WTC11 (cell line): Measurements from ENCODE around the gene ACKR3.

Experiments used
- ESRRA ChIP-seq: sonication (generic); formaldehyde crosslinking; IDR thresholded peaks from 2 replicates; pipeline ENCODE4 v1.8.1; 2022; ENCODE audit warnings: mild to moderate bottlenecking, missing genetic modification reagents, borderline replicate concordance
- GTF2I ChIP-seq: fragments of 250-450 bp; sonication (Bioruptor Pico); conservative IDR thresholded peaks from 2 replicates; pipeline ENCODE4 v1.4.0; 2021; ENCODE audit warnings: mild to moderate bottlenecking
- RELA ChIP-seq: sonication (generic); formaldehyde crosslinking; IDR thresholded peaks from 2 replicates; pipeline ENCODE4 v1.8.1; 2022; ENCODE audit warnings: missing genetic modification reagents, mild to moderate bottlenecking, borderline replicate concordance
- SMAD4 ChIP-seq: sonication (generic); formaldehyde crosslinking; IDR thresholded peaks from 2 replicates; pipeline ENCODE4 v1.8.0; 2022; ENCODE audit warnings: mild to moderate bottlenecking, missing genetic modification reagents
- TCF7 ChIP-seq: sonication (generic); formaldehyde crosslinking; IDR thresholded peaks from 2 replicates; pipeline ENCODE4 v1.8.0; 2022; ENCODE audit warnings: mild to moderate bottlenecking, low read depth, missing genetic modification reagents, moderate library complexity
- TP53 ChIP-seq: sonication (generic); formaldehyde crosslinking; IDR thresholded peaks from 2 replicates; pipeline ENCODE4 v1.8.1; 2023; ENCODE audit warnings: mild to moderate bottlenecking, missing genetic modification reagents
- ZBTB21 ChIP-seq: sonication (generic); formaldehyde crosslinking; IDR thresholded peaks from 2 replicates; pipeline ENCODE4 v1.8.1; 2023; ENCODE audit warnings: mild to moderate bottlenecking, missing genetic modification reagents, borderline replicate concordance
- ZNF138 ChIP-seq: sonication (generic); formaldehyde crosslinking; conservative IDR thresholded peaks from 2 replicates; pipeline ENCODE4 v1.8.1; 2022; ENCODE audit warnings: mild to moderate bottlenecking, moderate library complexity, missing genetic modification reagents
- TF ChIP-seq, protein P1 (sequence below): sonication (generic); formaldehyde crosslinking; IDR thresholded peaks from 2 replicates; pipeline ENCODE4 v1.8.0; 2022; ENCODE audit warnings: mild to moderate bottlenecking, missing genetic modification reagents
- TF ChIP-seq, protein P2 (sequence below): fragments of 200-600 bp; IDR thresholded peaks from 2 replicates; pipeline ENCODE4 v1.8.0; 2022; ENCODE audit warnings: antibody characterized with exemption
- TF ChIP-seq, protein P3 (sequence below): sonication (generic); formaldehyde crosslinking; IDR thresholded peaks from 2 replicates; pipeline ENCODE4 v1.8.1; 2022; ENCODE audit warnings: mild to moderate bottlenecking, missing genetic modification reagents, moderate library complexity, borderline replicate concordance
- TF ChIP-seq, protein P4 (sequence below): sonication (generic); formaldehyde crosslinking; IDR thresholded peaks from 2 replicates; pipeline ENCODE4 v1.8.0; 2023; ENCODE audit warnings: missing genetic modification reagents

DNA sequence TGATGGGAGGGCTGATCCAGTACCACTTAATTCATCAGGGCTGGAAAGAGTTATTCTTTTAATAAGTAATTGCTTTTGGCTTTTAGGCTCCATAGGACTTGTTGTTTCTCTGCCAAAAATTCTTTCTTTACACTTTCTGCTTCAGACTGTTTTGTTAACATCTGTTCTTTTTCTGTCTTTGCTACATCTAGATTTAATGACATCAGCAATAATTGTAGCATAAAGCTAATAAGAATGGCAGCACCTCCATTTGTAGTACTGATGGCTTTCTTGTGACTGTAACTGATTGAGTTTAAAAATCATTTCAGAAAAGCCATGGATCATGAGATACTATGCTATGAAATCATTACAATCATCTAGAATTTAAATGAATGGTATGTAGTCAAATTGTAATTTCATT lies 46.4 kb upstream of the ACKR3 start:
- TF ChIP-seq, protein P1, sequence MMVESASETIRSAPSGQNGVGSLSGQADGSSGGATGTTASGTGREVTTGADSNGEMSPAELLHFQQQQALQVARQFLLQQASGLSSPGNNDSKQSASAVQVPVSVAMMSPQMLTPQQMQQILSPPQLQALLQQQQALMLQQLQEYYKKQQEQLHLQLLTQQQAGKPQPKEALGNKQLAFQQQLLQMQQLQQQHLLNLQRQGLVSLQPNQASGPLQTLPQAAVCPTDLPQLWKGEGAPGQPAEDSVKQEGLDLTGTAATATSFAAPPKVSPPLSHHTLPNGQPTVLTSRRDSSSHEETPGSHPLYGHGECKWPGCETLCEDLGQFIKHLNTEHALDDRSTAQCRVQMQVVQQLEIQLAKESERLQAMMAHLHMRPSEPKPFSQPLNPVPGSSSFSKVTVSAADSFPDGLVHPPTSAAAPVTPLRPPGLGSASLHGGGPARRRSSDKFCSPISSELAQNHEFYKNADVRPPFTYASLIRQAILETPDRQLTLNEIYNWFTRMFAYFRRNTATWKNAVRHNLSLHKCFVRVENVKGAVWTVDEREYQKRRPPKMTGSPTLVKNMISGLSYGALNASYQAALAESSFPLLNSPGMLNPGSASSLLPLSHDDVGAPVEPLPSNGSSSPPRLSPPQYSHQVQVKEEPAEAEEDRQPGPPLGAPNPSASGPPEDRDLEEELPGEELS (CRISPR knock-in tag) = no peak
- TF ChIP-seq, protein P2, sequence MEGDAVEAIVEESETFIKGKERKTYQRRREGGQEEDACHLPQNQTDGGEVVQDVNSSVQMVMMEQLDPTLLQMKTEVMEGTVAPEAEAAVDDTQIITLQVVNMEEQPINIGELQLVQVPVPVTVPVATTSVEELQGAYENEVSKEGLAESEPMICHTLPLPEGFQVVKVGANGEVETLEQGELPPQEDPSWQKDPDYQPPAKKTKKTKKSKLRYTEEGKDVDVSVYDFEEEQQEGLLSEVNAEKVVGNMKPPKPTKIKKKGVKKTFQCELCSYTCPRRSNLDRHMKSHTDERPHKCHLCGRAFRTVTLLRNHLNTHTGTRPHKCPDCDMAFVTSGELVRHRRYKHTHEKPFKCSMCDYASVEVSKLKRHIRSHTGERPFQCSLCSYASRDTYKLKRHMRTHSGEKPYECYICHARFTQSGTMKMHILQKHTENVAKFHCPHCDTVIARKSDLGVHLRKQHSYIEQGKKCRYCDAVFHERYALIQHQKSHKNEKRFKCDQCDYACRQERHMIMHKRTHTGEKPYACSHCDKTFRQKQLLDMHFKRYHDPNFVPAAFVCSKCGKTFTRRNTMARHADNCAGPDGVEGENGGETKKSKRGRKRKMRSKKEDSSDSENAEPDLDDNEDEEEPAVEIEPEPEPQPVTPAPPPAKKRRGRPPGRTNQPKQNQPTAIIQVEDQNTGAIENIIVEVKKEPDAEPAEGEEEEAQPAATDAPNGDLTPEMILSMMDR = no peak
- TF ChIP-seq SMAD4 (CRISPR knock-in tag) = no peak
- TF ChIP-seq TCF7 = no peak
- TF ChIP-seq, protein P3, sequence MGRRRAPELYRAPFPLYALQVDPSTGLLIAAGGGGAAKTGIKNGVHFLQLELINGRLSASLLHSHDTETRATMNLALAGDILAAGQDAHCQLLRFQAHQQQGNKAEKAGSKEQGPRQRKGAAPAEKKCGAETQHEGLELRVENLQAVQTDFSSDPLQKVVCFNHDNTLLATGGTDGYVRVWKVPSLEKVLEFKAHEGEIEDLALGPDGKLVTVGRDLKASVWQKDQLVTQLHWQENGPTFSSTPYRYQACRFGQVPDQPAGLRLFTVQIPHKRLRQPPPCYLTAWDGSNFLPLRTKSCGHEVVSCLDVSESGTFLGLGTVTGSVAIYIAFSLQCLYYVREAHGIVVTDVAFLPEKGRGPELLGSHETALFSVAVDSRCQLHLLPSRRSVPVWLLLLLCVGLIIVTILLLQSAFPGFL (CRISPR knock-in tag) = no peak
- no peak for TF ChIP-seq RELA (CRISPR knock-in tag)
- TF ChIP-seq, protein P4, sequence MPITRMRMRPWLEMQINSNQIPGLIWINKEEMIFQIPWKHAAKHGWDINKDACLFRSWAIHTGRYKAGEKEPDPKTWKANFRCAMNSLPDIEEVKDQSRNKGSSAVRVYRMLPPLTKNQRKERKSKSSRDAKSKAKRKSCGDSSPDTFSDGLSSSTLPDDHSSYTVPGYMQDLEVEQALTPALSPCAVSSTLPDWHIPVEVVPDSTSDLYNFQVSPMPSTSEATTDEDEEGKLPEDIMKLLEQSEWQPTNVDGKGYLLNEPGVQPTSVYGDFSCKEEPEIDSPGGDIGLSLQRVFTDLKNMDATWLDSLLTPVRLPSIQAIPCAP = no peak
- TF ChIP-seq GTF2I = no peak
- TF ChIP-seq ZBTB21 (CRISPR knock-in tag) = no peak
- TF ChIP-seq TP53 (CRISPR knock-in tag) = no peak
- no peak for TF ChIP-seq ZNF138 (CRISPR knock-in tag)
- TF ChIP-seq ESRRA = no peak
